ENCODE data around the gene PDCD2L.
A peak's percentile ranks its signal among the peaks of the same experiment; 100 is the strongest.
"Not testable (repeated sequence)": the region's sequence is repeated elsewhere in the genome, so short reads cannot be mapped to it uniquely, and the experiment has no call there.

PDCD2L gene

DNA sequence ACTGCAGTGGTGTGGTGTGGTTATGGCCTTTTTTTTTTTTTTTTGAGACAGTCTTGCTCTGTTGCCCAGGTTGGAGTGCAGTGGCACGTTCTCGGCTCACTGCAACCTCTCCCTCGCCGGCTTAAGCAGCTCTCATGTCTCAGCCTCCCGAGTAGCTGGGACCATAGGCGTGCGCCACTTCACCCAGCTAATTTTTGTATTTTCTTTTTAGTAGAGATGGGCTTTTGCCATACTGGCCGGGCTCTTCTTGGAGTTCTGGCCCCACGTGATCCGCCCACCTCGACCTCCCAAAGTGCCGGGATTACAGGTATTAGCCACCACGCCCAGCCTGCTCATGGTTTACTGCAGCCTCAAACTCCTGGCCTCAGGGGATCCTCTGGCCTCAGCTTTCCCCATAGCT is 7.0 kb downstream of the PDCD2L start:
- DNase-seq (ENCODE audit: low read depth in 2 of 2), result no peak

DNA sequence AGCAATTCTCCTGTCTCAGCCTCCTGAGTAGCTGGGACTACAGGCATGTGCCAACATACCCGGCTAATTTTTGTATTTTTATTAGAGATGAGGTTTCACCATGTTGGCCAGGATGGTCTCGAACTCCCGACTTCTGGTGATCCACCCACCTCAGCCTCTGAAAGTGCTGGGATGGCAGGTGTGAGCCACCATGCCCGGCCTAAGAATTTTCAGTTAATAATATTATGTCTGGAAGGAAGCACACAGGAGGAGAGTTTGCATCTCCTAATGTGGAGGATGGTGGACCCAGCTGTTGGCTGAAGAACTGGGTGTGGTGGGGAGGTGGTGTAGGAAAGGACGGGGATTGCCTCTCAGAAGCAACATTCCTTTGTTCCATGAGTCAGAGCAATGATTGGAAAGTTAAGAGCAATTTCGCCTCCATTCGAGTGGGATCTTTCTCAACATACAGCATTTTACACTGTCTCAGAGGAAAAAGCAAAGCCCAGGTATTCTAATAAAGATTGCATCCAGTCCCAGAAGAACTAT is 11.9 kb downstream of the PDCD2L start:
- DNase-seq (ENCODE audit: low read depth in 2 of 2), result no peak

DNA sequence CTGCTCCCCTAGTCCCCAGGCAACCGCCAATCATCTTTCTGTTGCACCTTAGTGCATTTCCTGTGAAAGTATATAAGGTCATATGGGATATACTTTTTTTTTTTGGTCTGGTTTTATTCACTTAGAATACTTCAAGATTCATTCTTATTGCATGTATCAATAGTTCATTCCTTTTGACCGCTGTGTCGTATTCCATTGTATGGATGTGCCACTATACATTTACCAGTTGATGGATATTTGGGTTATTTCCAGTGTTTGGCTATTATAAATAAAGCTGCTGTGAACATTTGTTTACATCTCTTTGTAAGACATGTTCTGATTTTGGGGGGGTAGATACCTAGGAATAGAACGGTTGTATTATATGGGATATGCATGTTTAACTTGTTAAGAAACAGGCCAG is 14.1 kb downstream of the PDCD2L start:
- DNase-seq (ENCODE audit: low read depth in 2 of 2), result no peak

DNA sequence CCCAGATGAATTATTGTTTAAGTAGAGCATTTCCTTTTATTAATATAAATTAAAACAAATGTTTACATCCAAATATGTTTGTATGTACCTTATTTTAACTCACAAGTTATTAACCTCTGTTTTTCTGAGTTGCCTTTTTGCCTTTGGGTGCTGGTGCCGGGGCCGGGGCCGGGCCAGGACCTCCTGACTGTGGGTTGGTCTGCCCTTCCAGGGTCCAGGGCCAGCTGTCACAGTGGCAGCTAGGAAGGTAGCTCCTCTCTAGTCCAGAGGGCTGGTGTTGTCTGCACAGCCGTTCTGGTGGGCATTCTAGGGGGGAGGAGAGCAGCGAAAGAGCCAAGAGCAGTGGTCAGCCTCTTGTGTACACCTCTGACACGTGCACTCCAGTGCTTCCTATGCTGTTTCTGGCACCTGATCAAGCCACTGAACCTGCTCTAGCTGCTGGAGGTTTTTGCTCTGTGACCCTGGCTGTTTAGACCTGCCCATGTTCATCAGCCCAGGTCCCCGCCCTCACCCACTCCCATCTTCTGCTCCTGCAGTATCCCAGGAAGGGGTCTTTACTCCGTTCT is 22.0 kb downstream of the PDCD2L start:
- no peak for DNase-seq (ENCODE audit: low read depth in 2 of 2)

DNA sequence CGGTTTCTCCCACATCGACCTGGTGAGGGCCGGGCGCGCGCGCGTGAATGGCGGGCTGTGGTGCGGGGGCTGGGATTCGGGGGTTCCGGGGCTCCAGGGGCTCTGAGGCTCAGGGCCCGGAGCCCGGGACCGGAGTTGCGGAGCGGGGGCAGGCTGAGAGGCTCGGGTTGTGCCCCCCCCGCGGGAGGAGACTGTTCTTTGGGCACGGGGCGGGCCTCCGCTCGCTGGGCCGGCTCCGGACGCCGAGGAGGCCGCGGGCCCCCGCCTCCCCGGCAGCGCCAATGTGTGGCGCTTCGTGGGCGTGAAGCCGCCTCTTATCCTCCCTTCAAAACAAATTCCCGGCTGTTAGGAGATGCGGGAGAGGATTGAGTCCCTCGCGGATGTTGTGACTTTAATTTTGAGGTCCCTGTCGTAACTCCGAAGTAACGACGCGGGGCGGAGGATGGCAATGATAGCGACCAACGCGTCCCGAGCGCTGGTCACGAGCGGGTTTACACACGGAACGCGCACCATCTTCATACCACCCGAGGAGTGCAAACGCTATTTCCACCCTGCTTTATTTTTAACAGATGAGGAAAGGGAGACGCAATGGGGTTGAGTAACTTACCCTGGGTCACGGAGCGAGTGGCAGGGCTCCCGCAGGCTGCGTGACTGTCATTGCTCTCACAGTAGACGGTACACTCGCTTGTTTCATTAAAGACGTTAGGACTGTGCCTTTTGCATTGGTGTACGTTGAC is 24.5 kb downstream of the PDCD2L start:
- peak in 1 of 2 donors; percentile 2 for DNase-seq (ENCODE audit: low read depth in 2 of 2)

DNA sequence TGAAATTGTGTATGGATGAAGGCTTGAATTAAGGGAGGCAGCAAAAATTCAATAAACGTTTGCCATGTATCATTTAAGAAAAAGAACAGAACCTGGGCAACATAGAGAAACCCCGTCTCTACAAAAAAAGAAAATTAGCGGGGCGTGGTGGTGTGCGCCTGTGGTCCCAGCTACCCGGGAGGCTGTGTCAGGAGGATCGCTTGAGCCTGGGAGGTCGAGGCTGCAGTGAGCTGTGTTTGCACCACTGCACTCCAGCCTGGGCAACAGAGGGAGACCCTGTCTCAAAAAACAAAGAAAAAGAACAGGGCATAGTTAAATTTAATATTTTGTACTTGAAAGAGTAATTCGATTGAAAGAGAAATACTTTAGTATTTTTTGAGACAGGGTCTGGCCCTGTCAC is 25.4 kb downstream of the PDCD2L start:
- no peak for DNase-seq (ENCODE audit: low read depth in 2 of 2)

DNA sequence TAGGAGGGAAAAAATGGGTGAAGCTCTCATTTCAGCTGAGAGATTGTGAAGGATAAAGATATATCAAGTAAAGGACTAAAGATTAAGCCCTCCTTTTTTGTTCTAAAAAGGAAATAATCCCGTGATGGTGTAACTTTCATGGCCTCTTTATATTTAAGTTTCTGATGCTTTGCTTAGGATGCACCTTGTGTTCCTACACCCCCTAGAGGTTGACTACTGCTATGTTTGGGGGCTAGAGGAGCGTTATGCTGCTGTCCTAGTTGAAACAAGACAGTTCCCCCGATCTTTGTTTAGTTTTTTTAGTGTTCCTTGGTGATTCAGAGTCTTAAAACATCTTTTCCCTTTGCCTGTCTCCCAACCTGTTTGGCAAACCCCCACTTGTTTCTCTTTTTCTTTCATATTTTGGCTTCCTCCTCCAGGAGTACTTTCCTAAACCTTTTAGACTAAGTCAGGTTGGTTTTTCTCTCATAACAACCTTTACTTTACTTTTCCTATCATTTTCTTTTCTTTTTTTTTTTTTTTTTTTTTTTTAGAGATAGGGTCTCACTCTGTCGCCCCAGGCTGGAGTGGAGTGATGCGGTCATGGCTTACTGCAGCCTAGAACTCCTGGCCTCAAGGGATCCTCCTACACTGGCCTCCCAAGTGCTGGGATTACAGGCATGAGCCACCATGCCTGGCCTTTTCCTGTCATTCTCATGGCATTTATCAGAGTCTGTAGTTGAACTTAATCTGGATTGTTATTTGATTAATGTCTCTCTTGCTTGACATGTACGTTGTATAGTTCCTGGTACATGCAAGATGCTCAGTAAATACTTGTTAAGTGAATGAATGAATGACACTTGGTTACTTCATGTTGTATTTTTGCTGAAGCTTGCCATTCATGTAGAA is 26.8 kb downstream of the PDCD2L start:
- DNase-seq (ENCODE audit: low read depth in 2 of 2), result peak in 1 of 2 donors; percentile 3

DNA sequence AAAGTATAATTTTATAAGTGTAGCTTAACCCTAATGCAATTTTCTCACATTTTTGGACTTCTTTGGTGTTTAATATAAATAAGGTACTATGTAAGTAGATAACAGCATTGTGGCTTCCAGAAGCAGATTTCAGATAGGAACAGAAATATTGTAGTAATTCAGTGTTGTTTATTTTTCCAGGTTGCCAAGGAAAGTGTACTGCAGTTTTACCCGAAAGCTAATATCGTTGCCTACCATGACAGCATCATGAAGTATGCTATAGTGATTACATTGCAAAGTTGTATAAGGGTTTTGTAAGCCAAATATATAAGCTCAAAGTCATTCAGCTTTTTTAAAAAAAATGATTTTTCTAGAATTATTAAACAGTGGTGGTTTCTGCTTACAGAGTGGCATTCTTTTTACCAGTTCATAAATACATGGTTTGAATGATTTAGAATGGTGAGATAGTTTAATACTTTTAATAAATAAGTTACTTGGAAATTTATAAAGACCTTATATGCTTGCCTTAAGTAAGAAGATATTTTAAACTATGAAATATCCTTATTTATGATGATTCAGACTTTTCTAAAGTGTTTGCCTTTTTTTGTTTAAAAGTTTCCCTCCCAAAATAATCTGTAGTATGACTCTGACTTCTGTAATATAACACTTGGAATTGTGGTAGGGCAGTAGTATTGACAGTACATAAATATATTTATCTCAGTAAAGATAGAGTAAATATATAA is 27.6 kb downstream of the PDCD2L start:
- no peak for DNase-seq (ENCODE audit: low read depth in 2 of 2)

DNA sequence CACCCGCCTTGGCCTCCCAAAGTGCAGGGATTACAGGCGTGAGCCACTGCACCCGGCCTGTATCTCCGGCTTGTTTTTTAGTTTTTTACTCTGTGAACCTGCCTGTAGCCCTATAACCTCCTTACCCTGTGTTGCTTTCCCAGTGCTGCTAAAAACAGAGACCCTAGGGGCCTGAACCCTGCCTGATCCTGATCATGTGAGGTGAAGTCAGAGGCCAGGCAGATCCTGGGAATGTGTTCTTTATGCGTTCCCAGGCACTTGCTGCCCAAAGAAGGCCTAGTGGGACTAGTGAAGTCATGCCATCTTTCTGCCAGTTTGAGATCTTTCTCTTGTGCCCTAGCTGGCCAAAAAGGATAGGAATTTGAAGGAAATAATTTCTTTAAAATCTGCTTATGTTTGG is 28.6 kb downstream of the PDCD2L start:
- no peak for DNase-seq (ENCODE audit: low read depth in 2 of 2)

DNA sequence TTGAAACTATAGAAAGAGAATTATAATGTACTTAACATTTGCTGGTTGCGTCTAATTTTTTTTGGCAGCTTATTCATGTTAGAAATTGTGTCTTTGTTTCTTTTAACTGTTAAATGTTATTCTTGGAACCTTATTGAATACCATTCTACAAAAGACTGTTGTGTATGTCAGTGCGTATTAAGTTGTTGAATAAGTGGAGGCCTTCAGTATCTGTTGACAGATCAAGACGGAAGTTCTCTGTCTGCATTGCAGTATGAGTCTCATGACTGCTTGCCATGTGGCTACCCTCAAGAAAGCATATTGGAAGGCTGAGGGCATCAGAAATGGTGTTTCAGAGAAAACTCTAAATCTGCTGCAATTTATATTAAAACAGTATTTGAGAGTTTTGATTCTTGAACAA is 32.5 kb downstream of the PDCD2L start:
- DNase-seq (ENCODE audit: low read depth in 2 of 2), result no peak

DNA sequence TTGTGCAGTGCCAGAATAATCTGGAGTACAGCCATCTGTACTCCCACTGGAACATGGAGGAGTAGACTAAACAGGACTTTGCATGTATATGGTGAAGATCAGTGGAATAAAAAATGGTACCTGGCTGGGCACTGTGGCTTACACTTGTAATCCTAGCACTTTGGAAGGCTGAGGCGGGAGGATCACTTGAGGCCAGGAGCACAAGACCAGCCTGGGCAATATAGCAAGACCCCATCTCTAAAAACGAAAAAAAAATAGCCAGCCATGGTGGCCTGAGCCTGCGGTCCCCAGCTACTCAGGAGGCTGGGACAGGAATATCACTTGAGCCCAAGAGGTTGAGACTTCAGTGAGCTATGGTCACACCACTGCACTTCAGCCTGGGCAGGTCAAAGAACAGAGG is 44.0 kb downstream of the PDCD2L start:
- no peak for DNase-seq (ENCODE audit: low read depth in 2 of 2)

DNA sequence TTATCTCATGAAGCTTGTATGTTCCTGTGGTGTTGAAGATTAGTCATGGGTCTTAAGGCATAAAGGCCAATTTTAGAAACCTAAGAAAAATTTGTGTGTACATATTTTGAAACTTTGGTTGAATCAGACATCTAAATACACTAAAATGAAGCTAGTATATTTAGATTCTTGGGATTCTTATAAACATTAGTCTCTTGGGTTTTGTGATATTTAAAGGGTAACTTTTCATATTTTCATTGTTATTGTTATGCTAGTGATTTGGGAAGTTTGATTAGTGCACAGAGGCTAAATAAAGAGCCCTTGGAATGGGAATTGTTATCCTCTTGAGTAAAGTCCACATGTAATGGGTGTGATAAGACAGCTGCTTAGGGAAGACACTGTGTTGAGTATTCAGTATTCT is 48.5 kb downstream of the PDCD2L start:
- no peak for DNase-seq (ENCODE audit: low read depth in 2 of 2)

DNA sequence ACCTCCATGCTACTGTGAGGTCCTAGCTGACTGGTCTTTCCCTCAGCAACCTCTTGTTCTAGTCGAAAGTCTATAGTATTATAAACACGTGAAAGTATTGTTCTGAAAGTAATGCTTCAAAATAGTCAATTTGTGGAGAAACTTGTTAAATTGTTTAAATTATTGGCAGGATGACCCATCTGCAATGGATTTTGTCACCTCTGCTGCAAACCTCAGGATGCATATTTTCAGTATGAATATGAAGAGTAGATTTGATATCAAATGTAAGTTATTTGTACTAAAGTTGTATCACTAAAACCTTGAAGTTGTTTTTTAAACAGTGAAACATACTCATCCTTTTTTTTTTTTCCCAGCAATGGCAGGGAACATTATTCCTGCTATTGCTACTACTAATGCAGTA is 49.9 kb downstream of the PDCD2L start:
- DNase-seq (ENCODE audit: low read depth in 2 of 2), result no peak

DNA sequence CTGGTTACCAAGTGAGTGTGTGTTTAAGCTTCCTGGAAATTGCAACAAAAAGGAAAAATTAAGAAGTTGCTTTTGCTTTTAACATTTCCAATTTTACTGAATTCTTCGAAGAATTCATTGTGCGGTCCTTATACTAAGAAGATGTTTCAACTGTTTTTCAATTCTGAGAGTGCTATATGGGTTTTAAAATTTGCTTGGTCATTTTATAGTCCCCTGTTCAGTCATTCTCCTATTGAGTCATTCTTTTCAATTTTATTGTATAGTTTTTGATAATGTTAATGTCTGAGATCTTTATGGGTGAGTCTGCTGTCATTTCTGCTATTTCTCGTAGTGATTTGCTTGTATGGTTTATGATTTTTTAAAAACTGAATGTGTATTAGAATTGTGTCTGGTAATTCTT is 50.5 kb downstream of the PDCD2L start:
- no peak for DNase-seq (ENCODE audit: low read depth in 2 of 2)

DNA sequence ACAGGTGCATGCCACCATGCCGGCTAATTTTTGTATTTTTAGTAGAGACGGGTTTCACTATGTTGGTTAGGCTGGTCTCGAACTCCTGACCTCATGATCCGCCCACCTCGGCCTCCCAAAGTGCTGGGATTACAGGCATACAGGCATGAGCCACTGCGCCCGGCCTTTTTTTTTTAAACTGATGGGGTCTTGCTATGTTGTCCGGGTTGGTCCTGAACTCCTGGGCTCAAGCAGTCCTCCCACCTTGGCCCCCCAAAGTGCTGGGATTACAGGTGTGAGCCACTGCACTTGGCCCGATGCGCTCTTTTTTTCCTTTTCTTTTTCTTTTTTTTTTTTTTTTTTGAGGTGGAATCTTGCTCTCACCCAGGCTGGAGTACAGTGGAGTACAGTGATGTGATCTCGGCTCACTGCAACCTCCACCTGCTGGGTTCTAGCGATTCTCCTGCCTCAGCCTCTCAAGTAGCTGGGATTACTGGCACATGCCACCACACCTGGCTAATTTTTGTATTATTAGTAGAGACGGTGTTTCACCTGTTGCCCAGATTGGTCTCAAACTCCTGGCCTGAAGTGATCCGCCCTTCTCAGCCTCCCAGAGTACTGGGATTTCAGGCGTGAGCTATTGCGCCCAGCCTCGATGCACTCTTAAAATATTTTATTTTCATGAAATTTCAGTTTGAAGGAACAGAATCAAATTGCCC is 51.7 kb downstream of the PDCD2L start:
- not testable (repeated sequence) for DNase-seq (ENCODE audit: low read depth in 2 of 2)

DNA sequence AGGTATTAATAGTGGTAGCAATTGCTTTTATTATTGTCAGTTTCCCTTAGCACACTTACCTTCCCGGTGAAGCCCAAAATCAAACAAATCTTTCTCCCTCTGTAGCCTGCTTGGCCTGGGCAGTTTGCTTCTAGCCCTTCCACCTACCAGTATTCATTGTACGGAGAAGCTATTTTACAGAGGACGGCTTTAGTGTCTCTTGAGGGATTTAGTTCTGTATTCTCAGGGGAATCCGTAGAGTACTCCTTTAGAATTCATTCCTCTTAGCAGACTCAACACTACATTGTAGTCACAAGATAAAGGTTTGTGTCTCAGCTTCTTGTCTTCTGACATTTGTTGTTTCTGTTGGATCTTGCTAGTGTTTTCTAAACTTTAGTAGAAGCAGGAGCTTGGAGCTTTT is 53.2 kb downstream of the PDCD2L start:
- no peak for DNase-seq (ENCODE audit: low read depth in 2 of 2)

DNA sequence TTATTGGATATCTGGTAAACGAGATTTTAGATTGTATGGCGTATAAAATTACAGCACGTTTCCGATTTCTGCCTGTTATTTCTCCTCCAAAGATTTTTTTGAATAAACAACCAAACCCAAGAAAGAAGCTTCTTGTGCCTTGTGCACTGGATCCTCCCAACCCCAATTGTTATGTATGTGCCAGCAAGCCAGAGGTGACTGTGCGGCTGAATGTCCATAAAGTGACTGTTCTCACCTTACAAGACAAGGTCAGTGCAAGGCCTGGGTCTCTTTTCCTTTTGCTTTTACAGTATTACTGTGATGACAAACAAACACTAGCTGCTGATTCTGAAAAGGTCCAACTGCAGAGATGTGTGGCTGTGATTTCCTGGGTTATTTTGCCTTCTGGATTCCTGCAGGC is 54.5 kb downstream of the PDCD2L start:
- no peak for DNase-seq (ENCODE audit: low read depth in 2 of 2)

DNA sequence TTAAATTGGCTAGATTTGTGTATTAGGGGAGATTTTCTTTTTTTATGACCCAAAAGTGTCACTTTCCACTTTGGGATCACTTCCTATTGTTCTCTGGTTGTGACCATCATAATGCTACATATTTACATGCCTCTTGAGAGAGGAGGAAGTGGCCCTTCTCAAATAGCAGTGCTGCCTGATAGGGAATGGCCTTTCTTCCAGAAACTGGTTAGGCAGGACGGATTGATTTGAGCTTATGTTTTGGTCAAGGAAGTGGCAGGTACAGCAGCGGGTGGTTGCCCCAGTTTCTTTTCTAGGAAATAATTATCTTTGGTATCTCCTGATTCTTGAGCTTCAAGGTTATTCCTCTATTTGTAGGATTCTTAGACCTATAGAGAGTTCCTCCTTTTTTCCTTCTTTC is 55.4 kb downstream of the PDCD2L start:
- DNase-seq (ENCODE audit: low read depth in 2 of 2), result no peak

DNA sequence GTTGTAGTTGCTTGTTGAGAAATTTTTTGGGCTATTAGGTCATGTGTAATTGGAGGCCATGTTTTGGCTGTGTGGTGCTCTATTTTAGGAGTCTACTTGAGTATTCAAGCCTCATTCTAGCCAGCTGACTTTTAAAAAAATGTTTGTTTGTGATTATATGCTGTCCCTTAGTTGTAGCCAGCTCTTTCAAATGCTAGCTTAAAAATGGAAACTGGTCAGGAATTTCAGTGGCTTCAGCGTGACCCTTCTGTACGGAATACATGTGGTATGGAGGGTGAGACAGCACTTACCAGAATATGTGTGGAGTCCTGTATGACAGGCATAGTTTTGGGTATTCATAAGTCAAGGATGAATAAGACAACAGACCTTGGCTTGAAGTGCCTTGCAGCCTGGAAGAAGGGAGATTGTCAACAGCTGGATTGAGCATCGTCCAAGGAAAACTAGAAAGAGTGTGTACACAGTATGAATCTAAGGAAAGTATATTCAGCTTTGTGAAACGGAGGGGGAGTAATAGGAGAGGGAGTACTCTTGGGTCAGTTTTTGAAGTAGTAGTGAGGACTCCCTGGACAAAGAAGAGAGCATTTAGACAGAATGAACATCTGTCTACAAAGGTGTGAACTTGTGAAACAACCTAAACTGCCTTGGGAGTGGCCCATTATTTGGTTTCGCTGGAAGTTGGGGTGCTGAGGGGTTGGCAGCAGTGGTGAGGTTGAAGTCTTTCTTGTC is 57.3 kb downstream of the PDCD2L start:
- DNase-seq (ENCODE audit: low read depth in 2 of 2), result no peak

DNA sequence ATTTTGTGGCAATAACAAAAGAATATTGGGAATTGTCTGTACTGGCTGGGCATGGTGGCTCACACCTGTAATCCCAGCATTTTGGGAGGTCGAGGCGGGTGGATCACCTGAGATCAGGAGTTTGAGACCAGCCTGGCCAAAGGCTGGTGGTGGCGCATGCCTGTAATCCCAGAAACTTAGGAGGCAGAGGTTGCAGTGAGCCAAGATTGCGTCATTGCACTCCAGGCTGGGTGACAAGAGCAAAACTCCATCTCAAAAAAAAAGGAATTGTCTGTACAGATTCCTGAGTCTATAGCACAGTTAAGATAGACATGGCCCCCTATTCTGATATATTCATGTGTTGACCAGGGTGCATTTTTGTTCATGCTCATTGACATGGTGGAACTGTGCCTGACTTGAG is 60.6 kb downstream of the PDCD2L start:
- not testable (repeated sequence) for DNase-seq (ENCODE audit: low read depth in 2 of 2)

DNA sequence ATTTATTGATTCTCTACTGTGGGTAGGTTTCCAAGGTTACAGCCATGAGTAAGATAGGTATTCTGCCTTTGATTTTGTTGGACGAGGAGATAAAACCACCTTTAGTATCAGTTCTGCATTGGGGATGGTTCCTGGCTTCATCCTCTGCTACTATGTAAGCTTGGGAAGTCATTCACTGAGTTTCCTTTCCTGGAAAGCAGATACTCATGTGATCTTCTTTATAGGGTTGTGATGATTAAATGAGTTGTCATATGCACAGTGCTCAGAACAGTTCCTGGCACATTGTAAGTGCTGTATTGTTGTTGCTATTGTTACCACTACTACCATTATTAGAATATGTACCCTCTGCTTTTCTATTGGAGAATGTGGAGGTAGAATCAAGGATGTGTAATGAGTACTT is 64.2 kb downstream of the PDCD2L start:
- no peak for DNase-seq (ENCODE audit: low read depth in 2 of 2)

Measured in stimulated activated CD4-positive, alpha-beta T cell treated with anti-CD3 and anti-CD28 coated beads, Interleukin-1b, Interleukin-23, amount 100 ng/mL, for 1 hour (primary cell).